Stimulated activated CD8-positive, alpha-beta memory T cell treated with anti-CD3 and anti-CD28 coated beads, Interleukin-15, amount 100 ng/mL, for 4 hours (primary cell): ENCODE measurements around the gene LAMA5.

Experiments used
- DNase-seq, 2 donors: peaks; one replicate each; pipeline ENCODE4 v3.0.0-alpha.2; 2020; ENCODE audit warnings: low read depth in 2 of 2

Gene LAMA5

GRCh38 chr20:62287759-62288534 lies 79.2 kb downstream of the LAMA5 start:
- DNase-seq: no peak

- DNase-seq: no peak
Measured at GRCh38 chr20:62287129-62287528, 80.0 kb downstream of the LAMA5 start.

DNA sequence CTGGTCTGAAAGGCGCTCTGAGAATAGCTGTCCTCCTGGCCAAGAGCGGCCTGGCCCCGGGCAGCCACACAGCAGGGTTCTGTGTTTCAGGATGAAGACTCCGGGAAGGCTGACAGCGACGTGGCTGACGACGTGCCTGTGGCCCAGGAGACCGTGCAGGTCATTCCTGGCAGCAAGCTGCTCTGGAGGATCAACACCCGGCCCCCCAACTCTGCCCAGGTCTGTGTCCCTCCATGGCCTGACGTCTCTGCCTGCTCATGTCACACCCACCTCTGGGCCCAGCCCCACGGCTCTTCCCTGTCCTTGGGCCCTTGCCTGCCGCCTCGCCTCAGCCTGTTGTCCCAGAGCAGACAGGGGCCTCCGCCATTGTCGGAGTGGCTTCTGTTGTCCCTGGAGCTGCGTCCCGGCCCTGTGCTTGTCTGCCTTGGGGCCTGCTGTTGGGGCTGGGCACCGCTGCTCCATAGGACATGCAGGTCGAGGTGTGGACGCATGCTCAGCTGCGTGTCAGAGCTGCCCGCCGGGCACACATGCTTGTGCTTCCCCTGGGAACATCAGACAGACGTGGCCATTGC lies 80.5 kb downstream of the LAMA5 start:
- DNase-seq: no peak

DNA sequence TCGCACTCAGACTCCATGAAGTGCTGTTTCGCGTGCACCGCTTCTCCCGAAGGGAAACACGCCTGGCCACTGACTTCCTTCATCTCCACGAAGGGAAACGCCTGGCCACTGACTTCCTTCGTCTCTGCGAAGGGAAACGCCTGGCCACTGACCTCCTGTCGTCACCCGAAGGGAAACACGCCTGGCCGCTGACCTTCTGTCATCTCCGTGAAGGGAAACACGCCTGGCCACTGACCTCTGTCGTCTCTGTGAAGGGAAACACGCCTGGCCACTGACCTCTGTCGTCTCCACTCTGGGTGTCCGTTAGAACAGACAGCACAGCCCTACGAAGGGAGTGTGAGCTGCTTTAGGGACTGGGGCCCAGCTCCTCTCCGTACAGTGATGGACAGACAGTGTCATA lies 81.4 kb downstream of the LAMA5 start:
- no peak for DNase-seq

- DNase-seq: no peak
Measured at GRCh38 chr20:62285151-62285550, 82.0 kb downstream of the LAMA5 start.

- DNase-seq: no peak
Measured at GRCh38 chr20:62284448-62284847, 82.7 kb downstream of the LAMA5 start.

DNA sequence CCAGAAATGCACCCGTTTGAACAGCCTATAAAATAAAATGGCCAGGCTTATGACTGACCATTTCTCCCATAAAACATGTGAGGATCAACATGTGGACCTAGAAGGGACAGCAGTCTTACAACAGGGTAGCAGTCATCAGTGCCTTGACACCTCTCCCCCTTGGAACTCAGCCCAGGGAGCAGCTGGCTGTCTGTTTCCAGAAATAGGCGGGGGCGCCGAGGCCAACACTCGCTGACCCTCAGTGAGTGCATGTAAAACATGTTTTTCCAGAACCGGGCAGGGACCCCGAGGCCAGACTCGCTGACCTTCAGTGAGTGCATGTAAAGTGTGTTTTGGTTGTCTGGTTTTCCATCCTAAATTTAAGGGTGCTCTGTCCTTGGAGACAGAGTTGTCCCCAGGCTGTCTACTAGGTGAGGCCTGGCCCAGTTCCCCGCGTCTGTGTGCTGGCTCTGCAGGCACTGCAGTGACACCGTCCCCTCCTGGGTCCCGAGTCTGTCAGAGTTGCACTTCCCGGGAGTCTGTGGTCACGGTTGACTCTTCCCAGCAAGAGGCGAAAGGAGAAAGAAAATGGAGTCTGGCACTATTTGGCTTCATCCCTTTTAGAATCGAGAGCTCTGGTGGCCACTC lies 84.1 kb downstream of the LAMA5 start:
- no peak for DNase-seq

- DNase-seq: no peak
Measured at GRCh38 chr20:62282103-62282502, 85.0 kb downstream of the LAMA5 start.

- DNase-seq: no peak
Measured at GRCh38 chr20:62281161-62281933, 85.8 kb downstream of the LAMA5 start.

GRCh38 chr20:62280303-62280702 lies 86.8 kb downstream of the LAMA5 start:
- no peak for DNase-seq

- DNase-seq: no peak
Measured at GRCh38 chr20:62277253-62277652, 89.9 kb downstream of the LAMA5 start.

DNA sequence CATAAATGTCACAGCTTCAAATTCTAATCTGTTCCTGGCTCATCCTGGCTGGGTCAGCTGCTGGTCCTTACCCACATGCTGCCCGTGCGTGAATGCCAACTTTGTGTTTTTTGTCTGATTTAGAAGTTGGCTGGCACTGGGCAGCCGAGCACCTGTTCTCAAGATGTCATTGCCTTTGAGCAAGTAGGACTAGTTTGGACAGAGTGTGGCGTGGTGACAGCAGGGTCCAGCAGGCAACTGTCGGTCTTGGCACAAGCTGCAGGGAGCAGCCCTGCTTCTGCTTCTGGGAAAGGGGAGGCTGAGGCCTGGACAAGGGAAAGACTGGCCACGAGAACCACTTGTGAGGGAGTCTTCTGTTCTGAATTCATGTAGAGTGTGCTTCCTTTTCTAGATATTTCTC lies 90.7 kb downstream of the LAMA5 start:
- DNase-seq: no peak

DNA sequence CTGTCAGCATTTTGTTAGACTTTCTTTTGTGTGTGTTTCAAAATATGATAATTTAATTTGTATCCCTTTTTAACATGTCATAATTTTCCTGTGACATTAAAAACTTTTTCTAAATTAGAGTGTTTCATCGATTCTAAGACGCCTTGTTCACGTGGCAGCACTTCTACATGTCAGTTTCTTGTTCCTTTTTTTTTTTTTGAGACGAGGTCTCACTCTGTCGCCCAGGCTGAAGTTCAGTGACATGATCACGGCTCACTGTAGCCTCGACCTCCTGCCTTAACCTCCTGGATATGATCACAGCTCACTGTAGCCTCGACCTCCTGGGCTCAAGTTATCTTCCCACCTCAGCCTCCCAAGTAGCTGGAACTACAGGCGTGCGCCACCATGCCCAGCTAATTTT lies 91.9 kb downstream of the LAMA5 start:
- no peak for DNase-seq

DNA sequence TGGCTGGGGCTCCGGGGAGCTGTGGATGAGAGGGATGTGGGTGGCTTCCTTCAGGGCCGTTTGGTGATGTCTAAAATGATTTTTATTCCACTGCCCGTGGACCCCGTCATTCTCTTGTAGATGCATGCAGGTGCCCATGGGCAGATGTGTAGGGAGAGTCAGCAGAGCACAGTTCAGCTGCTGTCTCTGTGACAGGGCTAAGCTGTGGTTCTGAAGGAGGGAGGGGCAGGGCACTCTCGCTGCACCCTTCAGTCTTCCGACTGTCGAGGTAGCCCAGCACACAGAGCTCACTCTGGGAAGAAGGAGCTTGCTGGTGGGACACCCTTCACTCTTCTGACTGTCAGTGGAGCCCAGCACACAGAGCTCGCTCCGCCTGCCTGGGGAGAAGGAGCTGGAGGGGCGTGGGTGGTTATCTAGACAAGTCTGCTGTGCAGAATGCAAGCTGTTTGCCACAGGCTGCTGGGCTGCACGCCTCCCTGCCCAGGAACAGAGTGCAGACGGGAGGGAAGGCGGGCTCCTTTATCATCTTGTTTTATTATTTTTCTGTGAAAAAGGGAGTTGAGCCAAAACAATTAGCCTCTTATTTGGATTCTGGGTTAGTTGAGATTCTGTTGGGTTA lies 92.7 kb downstream of the LAMA5 start:
- no peak for DNase-seq

DNA sequence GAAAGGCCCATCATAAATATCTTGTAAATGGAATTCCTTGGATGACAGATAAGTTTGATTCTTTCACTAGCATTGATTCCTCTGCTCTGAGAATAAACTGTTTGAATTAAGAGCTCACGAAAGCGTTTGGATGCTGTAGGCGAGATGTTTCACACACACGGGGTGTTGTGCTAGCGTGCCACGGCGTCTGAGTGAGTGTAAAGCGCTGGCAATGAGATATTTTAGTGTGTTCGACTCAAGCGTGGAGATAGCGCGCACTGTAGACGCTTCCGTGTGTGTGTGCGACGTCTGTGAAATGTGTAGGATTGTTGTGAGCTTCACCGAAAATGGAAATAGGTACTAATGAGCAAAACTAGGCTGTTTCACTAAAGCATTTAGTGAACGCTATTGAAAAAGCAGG lies 93.7 kb downstream of the LAMA5 start:
- DNase-seq: no peak

DNA sequence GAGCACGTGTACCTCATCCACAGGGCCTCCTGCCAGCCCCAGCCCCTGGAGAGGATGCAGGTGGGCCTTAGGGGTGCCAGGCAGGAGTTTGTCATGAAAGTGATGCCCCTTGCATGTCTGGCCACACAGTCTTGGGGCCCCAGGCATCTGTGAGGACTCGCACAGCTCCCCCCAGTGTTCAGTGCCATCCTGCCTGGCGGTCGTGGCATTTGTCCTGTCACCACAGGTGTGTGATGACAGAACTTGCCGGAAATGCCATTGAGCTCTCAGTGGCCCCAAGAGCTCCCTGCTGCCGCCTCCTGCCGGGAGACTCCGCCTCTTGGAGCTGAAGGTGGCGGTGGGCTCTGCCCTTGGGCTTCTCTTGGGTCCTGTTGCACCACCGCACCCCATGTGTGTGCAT lies 94.9 kb downstream of the LAMA5 start:
- DNase-seq: no peak

- no peak for DNase-seq
Measured at GRCh38 chr20:62269871-62270270, 97.2 kb downstream of the LAMA5 start.

GRCh38 chr20:62269378-62269777 lies 97.7 kb downstream of the LAMA5 start:
- DNase-seq: no peak

GRCh38 chr20:62268228-62268900 lies 98.7 kb downstream of the LAMA5 start:
- no peak for DNase-seq

DNA sequence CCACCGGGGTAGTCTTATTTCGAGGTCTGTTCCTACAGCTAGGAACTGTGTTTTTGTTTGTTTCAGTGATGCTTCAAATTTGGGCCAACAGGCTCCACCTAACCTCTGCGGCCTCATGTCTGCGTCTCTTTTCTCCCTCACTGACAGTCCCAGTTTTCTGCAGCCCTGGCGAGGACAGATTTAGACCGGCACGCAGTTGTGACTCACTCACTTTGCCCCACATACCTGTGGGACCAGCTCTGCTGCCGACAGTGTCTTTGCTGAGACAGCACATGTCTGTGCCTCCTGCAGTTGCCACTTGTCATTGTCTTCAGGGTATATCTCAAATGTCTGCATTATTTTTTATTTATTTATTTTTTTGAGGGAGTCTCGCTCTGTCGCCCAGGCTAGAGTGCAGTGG lies 99.6 kb downstream of the LAMA5 start:
- no peak for DNase-seq

DNA sequence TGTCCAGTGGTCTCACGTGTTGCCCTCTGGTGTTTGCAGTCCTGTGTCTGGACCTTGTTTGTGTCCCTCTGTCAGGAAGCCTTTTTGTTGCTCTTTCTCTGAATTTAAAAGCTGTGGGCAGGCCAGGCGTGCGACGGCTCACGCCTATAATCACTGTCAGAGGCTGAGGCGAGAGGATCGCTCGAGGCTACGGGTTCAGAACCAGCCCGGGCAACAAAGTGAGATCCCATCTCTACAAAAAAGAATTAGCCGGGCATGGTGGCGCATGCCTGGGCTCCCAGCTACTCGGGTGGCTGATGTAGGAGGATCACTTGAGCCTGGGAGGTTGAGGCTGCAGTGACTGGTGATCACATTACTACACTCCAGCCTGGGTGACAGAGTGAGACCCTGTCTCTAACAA lies 100.3 kb downstream of the LAMA5 start:
- no peak for DNase-seq

DNA sequence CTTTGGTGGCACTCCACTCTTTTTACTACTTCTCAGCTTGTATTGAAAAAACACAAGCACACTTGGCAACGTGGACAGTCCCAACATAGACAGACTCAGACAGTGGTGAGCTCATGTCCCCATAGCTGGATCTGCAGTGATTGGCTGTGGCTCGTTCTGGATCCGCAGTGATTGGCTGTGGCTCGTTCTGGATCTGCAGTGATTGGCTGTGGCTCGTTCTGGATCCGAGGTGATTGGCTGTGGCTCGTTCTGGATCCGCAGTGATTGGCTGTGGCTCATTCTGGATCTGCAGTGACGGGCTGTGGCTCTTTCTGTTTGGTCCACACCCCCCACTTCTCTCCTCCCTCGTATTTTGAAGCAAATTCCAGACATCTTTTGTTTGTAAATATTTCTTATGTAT lies 100.8 kb downstream of the LAMA5 start:
- DNase-seq: no peak
